ENCODE data around the gene ST3GAL3.

GRCh38 chr1:43979261-43979527, 271.9 kb downstream of the ST3GAL3 start:
- TF ChIP-seq CTCF (conservative IDR thresholded peaks at IDR 0.05; ENCODE audit: low read depth in 2 of 2): no peak
- TF ChIP-seq NANOG (IDR thresholded peaks at IDR 0.05; ENCODE audit: borderline replicate concordance): no peak
- no peak for TF ChIP-seq POLR2AphosphoS5 (IDR thresholded peaks at IDR 0.05; ENCODE audit: low read depth)
- TF ChIP-seq REST (IDR thresholded peaks at IDR 0.05; ENCODE audit: unreplicated experiment): no peak
- TF ChIP-seq EZH2 (IDR thresholded peaks at IDR 0.05; ENCODE audit: low read depth, unreplicated experiment): no peak
- no peak for TF ChIP-seq EZH2phosphoT487 (IDR thresholded peaks at IDR 0.05; ENCODE audit: unreplicated experiment)
- TF ChIP-seq CREB1 (CRISPR knock-in tag; IDR thresholded peaks at IDR 0.05; ENCODE audit: low read depth): no peak

Data from GM23338 (cell line).